Sigmoid colon (tissue), 7 donors: Measurements from ENCODE around the gene DCAKD. TPM values are rescaled to one million over a fixed set of nuclear protein-coding genes. Genes with fewer than 3 reads are reported as not detected.

Experiments used
- DNase-seq: peaks from one replicate; pipeline ENCODE4 v3.0.0-alpha.2; 2019
- H3K27ac ChIP-seq, 4 donors: fragments of 200-600 bp; sonication (generic); one replicate each; pipeline ENCODE4 v1.5.1; 2016 to 2019; ENCODE audit warnings: mild to moderate bottlenecking in 1 of 4
- H3K27me3 ChIP-seq, 3 donors: fragments of 200-600 bp; sonication (generic); one replicate each; pipeline ENCODE4 v1.5.1; 2019; ENCODE audit warnings: mild to moderate bottlenecking in 1 of 3
- H3K36me3 ChIP-seq, 4 donors: fragments of 200-600 bp; sonication (generic); one replicate each; pipeline ENCODE4 v1.5.1; 2016 to 2019
- H3K4me1 ChIP-seq, 4 donors: fragments of 200-600 bp; sonication (generic); one replicate each; pipeline ENCODE4 v1.5.1; 2017 to 2019
- H3K4me3 ChIP-seq, 4 donors: fragments of 200-600 bp; sonication (generic); one replicate each; pipeline ENCODE4 v1.5.1; 2017 to 2019; ENCODE audit warnings: mild to moderate bottlenecking in 2 of 4, moderate library complexity in 1 of 4
- H3K9me3 ChIP-seq, 4 donors: fragments of 200-600 bp in 3 of 4; sonication (generic) in 3 of 4; one replicate each; pipeline versions ENCODE4 v1.5.1 to v1.6.1; 2013 to 2019
- EP300 ChIP-seq, 4 donors: sonication (generic); formaldehyde crosslinking; IDR thresholded peaks; one replicate each; pipeline ENCODE4 v1.6.1; 2017; ENCODE audit warnings: antibody characterized with exemption in 4 of 4
- POLR2A ChIP-seq, 2 donors: fragments of 450-650 bp; IDR thresholded peaks; one replicate each; pipeline ENCODE4 v1.6.1; 2016; ENCODE audit warnings: antibody characterized with exemption in 2 of 2, mild to moderate bottlenecking in 2 of 2, moderate library complexity in 2 of 2
- POLR2AphosphoS5 ChIP-seq, 4 donors: sonication (generic); formaldehyde crosslinking; IDR thresholded peaks; one replicate each; pipeline ENCODE4 v1.6.1; 2017; ENCODE audit warnings: antibody characterized with exemption in 4 of 4
- WGBS, 2 donors: extraction: QIAGEN DNeasy Blood & Tissue Kit; methylation state at CpG; one replicate each; pipeline ENCODE4 v1.1.7; 2013; 5-methylcytosine and 5-hydroxymethylcytosine counted together
- intact Hi-C: fragments of 100-400 bp; cut with DNase I; formaldehyde crosslinking; loops from one replicate; pipeline ENCODE4 v1.15.1; 2023
- polyA plus RNA-seq, 3 donors: library from polyadenylated mRNA; stranded (reverse); fragments of 200-250 nt; gene quantifications; one replicate each; pipeline ENCODE4 v1.2.3, GENCODE V29; 2013
- total RNA-seq, 4 donors: library from RNA; depleted of rRNA; stranded (reverse); fragments of >200 nt; gene quantifications; one replicate each; pipeline ENCODE4 v1.1.0, GENCODE V29; 2016
- TF ChIP-seq, protein P1 (sequence below), 4 experiments: fragments of 450-650 bp in 3 of 4; fragments of 200-600 bp in 1 of 4; IDR thresholded peaks; one replicate each; pipeline ENCODE4 v1.5.1; 2016 to 2019; ENCODE audit warnings: antibody characterized with exemption in 4 of 4, mild to moderate bottlenecking in 3 of 4, moderate library complexity in 2 of 4
- donor health status: healthy with polysubstance abuse.
- donor health status: Bipolar disorder and iron deficiency.
- donor health status: healthy.

DCAKD gene
- total and polyA plus RNA-seq, 7 donors = 5.1 to 46.0 (median 25.2) TPM

DNA sequence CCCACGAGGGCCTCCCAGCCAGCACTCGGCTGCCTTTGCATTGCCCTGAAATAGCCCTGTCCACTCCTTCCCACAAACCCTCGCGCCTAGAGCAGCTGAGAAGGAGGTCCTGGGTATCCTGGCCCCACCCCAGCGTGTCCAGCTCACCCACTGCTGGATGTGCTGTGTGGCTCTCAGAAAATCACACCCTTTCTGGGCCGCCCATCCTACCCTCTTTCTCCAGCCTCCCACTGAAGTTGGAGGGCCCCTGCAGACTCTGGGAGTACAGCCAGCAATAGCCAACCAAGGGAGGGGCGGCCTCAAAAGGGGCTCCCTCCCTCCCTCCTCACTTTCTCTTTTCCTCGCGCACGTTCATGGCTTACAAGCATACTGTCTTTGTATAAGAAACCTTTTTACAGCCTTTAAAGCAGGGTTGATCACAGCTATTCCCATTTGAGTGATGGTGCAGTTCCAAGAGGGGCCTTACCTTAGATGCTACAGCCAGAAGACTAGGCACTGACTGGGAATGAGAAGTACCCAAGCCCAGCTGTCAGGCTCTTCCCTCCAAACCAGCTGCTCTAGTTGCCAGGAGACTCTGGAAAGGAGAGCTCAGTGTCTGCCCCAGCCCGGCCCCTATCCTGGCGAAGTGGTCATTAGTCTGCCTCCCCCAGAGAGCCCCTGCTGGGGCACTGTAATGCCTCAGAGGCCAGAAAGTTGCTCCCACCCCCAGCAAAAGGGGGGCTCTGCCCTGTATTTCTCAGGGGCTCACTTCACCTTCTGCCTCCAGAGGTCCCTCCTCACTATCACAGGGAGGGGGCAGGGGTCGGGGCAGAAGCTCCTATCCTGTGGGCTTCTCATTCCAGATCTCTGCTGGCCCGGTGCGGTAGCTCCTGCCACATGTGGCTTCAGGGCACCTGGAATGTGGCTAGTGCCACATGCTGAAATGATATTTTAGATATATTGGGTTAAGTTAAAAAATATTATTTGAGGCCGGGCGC, 38.1 kb downstream of the DCAKD start:
- Histone ChIP-seq H3K9me3 (no peaks in the 10 kb centered on the region), H3K4me3 (no peak overlapping the region), H3K4me1 (peaks cover 0 to 17% (median 14%) of the 10 kb centered on the region in 4 donors), H3K27ac (peak overlapping the region in 3 of 4 donors; percentile 28 to 50 (median 34)), H3K36me3 (no peaks in the 10 kb centered on the region), H3K27me3 (no peaks in the 10 kb centered on the region)
- DNase-seq = peak; percentile 75
- WGBS, 2 donors = 78% methylated on average over 17 of the region's 17 CpGs
- intact Hi-C loops = no loop called here
- TF ChIP-seq EP300 (IDR thresholded peaks at IDR 0.05) (no peak), POLR2AphosphoS5 (IDR thresholded peaks at IDR 0.05) (no peak), POLR2A (IDR thresholded peaks at IDR 0.05) (no peak)
- TF ChIP-seq, protein P1, sequence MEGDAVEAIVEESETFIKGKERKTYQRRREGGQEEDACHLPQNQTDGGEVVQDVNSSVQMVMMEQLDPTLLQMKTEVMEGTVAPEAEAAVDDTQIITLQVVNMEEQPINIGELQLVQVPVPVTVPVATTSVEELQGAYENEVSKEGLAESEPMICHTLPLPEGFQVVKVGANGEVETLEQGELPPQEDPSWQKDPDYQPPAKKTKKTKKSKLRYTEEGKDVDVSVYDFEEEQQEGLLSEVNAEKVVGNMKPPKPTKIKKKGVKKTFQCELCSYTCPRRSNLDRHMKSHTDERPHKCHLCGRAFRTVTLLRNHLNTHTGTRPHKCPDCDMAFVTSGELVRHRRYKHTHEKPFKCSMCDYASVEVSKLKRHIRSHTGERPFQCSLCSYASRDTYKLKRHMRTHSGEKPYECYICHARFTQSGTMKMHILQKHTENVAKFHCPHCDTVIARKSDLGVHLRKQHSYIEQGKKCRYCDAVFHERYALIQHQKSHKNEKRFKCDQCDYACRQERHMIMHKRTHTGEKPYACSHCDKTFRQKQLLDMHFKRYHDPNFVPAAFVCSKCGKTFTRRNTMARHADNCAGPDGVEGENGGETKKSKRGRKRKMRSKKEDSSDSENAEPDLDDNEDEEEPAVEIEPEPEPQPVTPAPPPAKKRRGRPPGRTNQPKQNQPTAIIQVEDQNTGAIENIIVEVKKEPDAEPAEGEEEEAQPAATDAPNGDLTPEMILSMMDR (IDR thresholded peaks at IDR 0.05) = no peak

DNA sequence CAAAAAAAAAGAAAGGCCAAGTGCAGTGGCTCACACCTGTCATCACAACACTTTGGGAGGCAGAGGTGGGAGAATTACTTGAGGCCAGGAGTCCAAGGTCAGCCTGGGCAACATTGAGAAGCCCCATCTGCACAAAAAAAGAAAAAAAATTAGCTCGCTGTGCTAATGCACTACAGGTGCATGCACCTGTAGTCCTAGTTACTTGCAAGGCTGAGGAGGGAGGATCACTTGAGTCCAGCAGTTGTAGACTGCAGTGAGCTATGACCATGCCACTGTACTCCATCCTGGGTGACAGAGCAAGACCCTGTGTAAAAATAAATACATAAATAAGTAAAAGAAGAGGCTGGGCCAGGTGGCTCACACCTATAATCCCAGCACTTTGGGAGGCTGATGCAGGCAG, 39.7 kb downstream of the DCAKD start:
- 62 to 92% methylated on average over 1 of the region's 1 CpG for WGBS, 2 donors
- H3K4me3 ChIP-seq = no peak overlapping the region
- no peak overlapping the region for H3K27ac ChIP-seq
- no peak for DNase-seq
- no peaks in the 10 kb centered on the region for H3K27me3 ChIP-seq
- no peaks in the 10 kb centered on the region for H3K9me3 ChIP-seq
- no peaks in the 10 kb centered on the region for H3K36me3 ChIP-seq
- TF ChIP-seq EP300 (IDR thresholded peaks at IDR 0.05) (no peak), POLR2A (IDR thresholded peaks at IDR 0.05) (no peak)
- TF ChIP-seq, protein P1 (IDR thresholded peaks at IDR 0.05) = no peak
- peaks cover 0 to 15% (median 11%) of the 10 kb centered on the region in 4 donors for H3K4me1 ChIP-seq
- intact Hi-C loops = no loop called here

DNA sequence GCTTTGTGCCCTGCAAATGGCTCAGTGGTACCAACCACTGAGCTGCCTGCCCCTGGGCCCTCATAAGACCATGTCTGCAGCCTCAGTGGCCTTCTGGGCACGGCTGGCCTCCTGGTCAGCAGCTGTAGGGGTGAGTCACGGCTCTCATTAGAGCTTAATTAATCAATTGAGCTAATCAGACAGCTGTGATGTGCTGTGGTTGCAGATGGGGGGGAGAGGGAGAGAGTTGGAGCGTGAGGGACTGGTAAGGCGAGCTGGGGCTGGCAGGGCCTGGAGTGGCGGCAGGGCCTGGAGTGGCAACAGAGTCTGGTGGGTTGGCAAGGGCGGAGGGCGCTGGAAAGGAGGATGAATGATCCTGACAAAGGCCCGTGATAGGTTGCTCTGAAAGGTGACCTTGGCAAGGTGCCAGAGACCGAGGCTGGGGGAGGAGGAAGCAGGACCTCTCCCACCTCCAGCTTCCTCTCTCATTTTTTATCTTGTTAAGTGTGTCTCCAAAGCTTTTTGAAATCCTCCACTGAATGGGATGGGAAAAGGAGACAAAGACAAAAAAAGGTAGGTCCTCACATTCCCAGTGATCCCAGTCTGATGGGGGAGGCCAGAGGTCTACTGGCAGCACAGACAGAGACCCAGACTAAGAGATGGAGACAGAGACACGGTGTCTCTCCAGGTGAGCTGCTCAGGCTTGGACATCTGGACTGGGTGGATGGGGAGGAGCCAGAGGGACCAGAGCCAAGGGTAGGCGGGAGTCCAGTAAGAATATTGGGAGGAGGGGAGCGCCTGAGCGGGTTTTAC, 41.6 kb downstream of the DCAKD start:
- no peak for DNase-seq
- 66 to 81% methylated on average over 13 of the region's 13 CpGs for WGBS, 2 donors
- intact Hi-C loops = no loop called here

DNA sequence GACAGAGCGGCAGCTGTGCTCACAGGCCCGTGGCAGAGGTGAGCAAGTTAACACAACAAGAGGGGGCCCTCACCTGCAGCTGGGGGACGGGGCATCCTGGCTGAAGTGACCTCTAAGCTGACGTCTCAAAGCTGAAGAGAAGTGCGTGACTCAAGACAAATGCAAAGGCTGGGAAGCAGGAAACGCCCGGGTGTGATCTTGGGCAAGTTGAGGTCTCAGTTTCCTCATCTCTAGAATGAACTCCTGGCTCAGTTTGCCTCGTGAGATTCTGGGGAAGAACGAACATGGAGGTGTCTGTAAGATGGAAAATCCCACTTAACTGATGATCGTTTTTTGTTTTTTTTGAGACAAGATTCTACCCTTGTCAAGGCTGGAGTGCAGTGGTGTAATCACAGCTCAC, 43.2 kb downstream of the DCAKD start:
- Histone ChIP-seq H3K27ac (no peak overlapping the region), H3K4me1 (peaks cover 0 to 10% (median 8%) of the 10 kb centered on the region in 4 donors)

More for the DNA sequence above, 41.6 kb downstream of the DCAKD start:
- no peaks in the 10 kb centered on the region for H3K9me3 ChIP-seq
- H3K27ac ChIP-seq = no peak overlapping the region
- TF ChIP-seq EP300 (IDR thresholded peaks at IDR 0.05) (no peak), POLR2AphosphoS5 (IDR thresholded peaks at IDR 0.05) (no peak), POLR2A (IDR thresholded peaks at IDR 0.05) (no peak)
- TF ChIP-seq, protein P1 (IDR thresholded peaks at IDR 0.05) = no peak
- no peaks in the 10 kb centered on the region for H3K36me3 ChIP-seq
- H3K4me1 ChIP-seq = peaks cover 0 to 15% (median 11%) of the 10 kb centered on the region in 4 donors
- H3K27me3 ChIP-seq = no peaks in the 10 kb centered on the region
- no peak overlapping the region for H3K4me3 ChIP-seq

More for the DNA sequence above, 43.2 kb downstream of the DCAKD start:
- intact Hi-C loops = no loop called here
- DNase-seq = no peak
- H3K9me3 ChIP-seq = no peaks in the 10 kb centered on the region
- no peak for TF ChIP-seq POLR2AphosphoS5 (IDR thresholded peaks at IDR 0.05)
- no peak for TF ChIP-seq EP300 (IDR thresholded peaks at IDR 0.05)
- TF ChIP-seq, protein P1 (IDR thresholded peaks at IDR 0.05) = no peak
- no peak for TF ChIP-seq POLR2A (IDR thresholded peaks at IDR 0.05)
- no peaks in the 10 kb centered on the region for H3K36me3 ChIP-seq
- 70 to 72% methylated on average over 10 of the region's 10 CpGs for WGBS, 2 donors
- no peaks in the 10 kb centered on the region for H3K27me3 ChIP-seq
- H3K4me3 ChIP-seq = no peak overlapping the region
